Stomach smooth muscle (tissue), 2 donors: ENCODE measurements around the gene PTPRM.

ENCODE experiments used
- H3K27ac ChIP-seq: one replicate; pipeline ENCODE4 v1.7.0; 2013; ENCODE audit warnings: mild to moderate bottlenecking, low read length, inconsistent platforms
- H3K27me3 ChIP-seq, 2 donors: one replicate each; pipeline ENCODE4 v1.7.0; 2013; ENCODE audit warnings: low read length in 2 of 2; ENCODE audit not compliant: insufficient read depth in 2 of 2, control insufficient read depth in 1 of 2
- H3K36me3 ChIP-seq, 2 donors: one replicate each; pipeline ENCODE4 v1.7.0; 2013; ENCODE audit warnings: low read length in 2 of 2; ENCODE audit not compliant: control insufficient read depth in 2 of 2, insufficient read depth in 2 of 2
- H3K4me1 ChIP-seq: one replicate; pipeline ENCODE4 v1.7.0; 2013; ENCODE audit warnings: low read length; ENCODE audit not compliant: control insufficient read depth, insufficient read depth
- H3K4me3 ChIP-seq, 2 donors: one replicate each; pipeline ENCODE4 v1.7.0; 2013; ENCODE audit warnings: low read length in 2 of 2
- H3K9ac ChIP-seq, 2 donors: one replicate each; pipeline ENCODE4 v1.7.0; 2013; ENCODE audit warnings: low read length in 2 of 2, mild to moderate bottlenecking in 1 of 2
- H3K9me3 ChIP-seq, 2 donors: one replicate each; pipeline ENCODE4 v1.7.0; 2013; ENCODE audit warnings: low read length in 2 of 2; ENCODE audit not compliant: control insufficient read depth in 2 of 2
- donor health status: healthy.
- donor health status: Pancreatic carcinoma.

Gene PTPRM

DNA sequence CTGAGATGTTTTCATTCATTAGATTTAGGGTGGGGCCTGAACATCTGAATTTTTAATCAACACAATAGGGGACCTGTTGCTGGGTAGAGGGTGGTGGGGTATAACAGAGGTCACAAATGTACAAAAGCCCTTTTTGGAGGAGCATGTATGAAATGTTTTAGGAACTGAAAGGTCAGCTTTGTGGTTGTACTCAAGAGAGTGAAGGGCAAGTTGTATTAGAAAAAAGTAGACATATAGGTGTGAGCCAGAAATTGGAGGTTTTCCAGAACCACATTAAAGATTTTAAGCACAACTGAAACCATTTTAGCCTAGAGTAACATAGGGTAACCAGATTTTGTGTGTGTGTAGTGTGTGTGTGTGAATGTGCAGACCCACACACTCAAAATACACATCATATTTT lies 62.3 kb downstream of the PTPRM start:
- H3K9ac ChIP-seq = no peak overlapping the region
- H3K9me3 ChIP-seq = no peaks in the 10 kb centered on the region
- no peaks in the 10 kb centered on the region for H3K27me3 ChIP-seq
- H3K27ac ChIP-seq = no peak overlapping the region
- H3K36me3 ChIP-seq = no peaks in the 10 kb centered on the region
- peaks cover 9% of the 10 kb centered on the region for H3K4me1 ChIP-seq
- no peak overlapping the region for H3K4me3 ChIP-seq

DNA sequence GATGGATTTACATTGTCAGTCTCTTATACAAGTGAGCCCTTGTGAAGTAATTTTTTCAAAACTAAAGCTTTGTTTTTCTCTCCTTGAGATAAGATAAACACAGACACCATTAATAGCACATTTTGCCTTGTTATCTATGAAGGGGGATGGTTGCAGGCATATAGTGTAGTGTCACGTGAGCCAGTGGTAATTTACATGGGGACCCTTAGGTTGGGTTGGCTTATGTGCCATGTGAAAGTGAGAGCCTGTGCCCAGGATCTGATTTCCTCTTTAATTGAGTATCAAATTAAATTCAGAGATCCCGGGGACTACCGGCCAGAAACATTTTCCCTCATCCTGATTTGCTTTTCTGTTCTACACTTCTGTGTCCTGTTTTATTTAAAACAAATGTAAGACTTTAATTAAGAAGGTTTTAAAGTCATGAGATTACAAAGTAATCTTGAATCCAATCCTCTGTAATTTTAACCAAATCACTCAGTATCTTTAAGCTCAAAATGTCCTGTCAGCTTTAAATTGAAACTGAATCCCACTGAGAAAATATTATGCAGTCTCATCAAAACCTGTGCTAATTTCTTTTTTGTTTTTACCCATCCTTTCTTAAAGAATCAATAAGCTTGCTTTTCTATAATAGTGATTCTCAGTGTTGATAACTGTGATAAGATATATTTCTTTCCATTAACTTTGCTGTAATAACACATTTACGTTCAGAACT lies 63.8 kb downstream of the PTPRM start:
- H3K27me3 ChIP-seq = no peaks in the 10 kb centered on the region
- H3K36me3 ChIP-seq = no peaks in the 10 kb centered on the region
- H3K9ac ChIP-seq = no peak overlapping the region
- H3K4me3 ChIP-seq = no peak overlapping the region
- H3K27ac ChIP-seq = no peak overlapping the region
- no peaks in the 10 kb centered on the region for H3K9me3 ChIP-seq
- peaks cover 9% of the 10 kb centered on the region for H3K4me1 ChIP-seq

DNA sequence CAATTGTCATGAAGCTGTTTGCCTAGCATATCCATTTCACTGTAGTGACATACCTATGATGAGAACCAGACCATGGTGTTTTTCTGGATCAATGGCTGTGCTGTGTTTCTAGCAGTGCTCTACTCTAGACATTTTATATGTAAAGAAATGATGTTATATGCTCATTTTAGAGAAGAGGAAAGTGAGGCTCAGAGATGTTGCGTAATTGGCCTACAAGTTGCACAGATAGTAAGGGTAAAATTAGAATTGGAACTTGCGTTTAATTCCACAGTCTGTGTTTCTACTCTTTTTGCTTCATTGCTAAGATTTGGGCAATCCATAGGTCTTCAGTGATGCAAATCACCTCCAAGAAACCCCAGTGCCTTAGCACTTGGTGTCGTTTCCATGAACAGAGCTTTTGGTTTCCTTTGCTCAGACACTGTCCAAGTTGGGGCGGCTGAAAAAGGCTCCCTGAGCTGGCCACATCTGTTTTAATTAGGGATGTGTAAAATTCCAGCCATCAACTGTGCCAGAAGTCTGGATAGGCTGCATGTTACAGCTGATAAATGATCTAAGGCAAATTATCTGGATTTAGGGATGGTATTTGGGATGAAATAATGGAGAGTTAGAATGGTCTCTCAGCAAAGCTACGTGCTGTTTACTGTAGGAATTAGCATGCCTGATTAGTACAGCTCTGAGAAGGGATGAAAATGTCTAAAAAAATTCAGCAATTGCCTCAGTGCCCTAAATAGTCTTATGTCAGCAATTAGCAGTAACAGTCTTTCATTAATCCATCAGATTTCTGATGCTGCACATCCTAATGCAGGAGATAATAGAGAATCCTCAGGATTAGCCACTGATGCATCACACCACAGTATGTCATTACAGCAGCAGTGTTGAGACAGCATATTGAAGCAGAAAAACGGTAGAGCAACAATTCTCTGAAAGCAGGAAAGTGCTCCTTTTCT lies 65.3 kb downstream of the PTPRM start:
- no peaks in the 10 kb centered on the region for H3K27me3 ChIP-seq
- peaks cover 4% of the 10 kb centered on the region for H3K4me1 ChIP-seq
- no peaks in the 10 kb centered on the region for H3K9me3 ChIP-seq
- H3K27ac ChIP-seq = no peak overlapping the region
- no peak overlapping the region for H3K4me3 ChIP-seq
- no peak overlapping the region for H3K9ac ChIP-seq
- H3K36me3 ChIP-seq = no peaks in the 10 kb centered on the region

DNA sequence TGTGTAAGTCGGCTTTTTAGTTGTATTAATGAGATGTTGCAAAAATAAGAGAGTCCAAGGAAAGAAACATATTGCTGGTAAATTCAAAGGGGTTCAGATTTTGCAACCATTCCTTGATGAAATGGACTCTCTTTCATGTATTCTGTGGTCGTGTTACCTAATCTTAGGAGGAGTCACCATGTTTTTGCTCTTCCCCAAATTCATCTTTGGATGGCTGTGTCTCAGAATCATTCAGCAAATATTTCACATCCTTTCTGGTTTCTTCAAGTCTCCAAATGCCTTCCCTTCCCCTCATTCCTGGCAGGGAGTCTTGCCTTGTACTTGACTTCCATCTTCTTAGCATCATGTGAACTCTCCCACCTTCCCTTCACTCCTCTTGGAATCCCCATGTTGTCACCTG lies 66.1 kb downstream of the PTPRM start:
- no peaks in the 10 kb centered on the region for H3K4me1 ChIP-seq
- no peaks in the 10 kb centered on the region for H3K9me3 ChIP-seq
- H3K36me3 ChIP-seq = no peaks in the 10 kb centered on the region
- no peaks in the 10 kb centered on the region for H3K27me3 ChIP-seq
- H3K27ac ChIP-seq = no peak overlapping the region
- H3K9ac ChIP-seq = no peak overlapping the region
- H3K4me3 ChIP-seq = no peak overlapping the region

DNA sequence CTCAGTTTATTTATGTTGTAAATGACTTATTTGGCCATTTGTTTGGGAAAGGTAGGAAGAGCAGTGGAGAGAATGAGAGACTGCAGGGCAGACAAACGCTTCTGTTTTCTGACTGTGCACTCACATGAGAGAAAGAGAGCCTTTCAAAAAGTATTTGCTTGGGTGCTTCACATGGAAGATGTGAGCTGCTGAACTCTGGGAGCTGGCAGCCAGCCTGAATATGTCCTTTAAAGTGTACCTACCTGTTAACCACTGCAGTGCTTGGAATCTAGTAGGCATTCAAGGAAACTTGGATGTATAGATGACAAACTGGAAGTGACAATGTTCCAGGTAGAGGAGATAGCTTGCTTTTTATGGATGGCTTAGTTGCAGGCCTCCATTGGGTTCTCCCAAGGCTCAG lies 68.8 kb downstream of the PTPRM start:
- Histone ChIP-seq H3K4me1 (no peaks in the 10 kb centered on the region), H3K36me3 (no peaks in the 10 kb centered on the region), H3K27ac (no peak overlapping the region), H3K9me3 (no peaks in the 10 kb centered on the region), H3K4me3 (no peak overlapping the region), H3K27me3 (no peaks in the 10 kb centered on the region), H3K9ac (no peak overlapping the region)

DNA sequence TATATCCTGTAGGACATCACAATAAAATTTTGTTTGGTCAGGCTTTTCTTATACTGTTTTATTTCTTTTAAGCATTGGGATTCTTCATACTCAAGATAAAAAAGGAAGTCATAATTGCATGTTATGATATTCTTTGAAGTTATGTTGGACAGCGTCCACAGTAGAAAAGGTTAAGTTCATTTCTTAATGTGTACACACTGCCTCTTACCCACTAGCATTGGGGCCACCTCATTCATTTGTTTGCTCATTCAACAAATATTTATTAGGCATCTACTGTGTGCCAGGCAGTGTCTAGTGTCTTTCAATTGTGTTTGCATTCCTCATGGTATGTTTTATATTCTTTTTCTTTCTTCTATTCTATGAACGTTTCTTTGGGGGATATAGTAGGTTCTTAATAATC lies 70.2 kb downstream of the PTPRM start:
- Histone ChIP-seq H3K9me3 (no peaks in the 10 kb centered on the region), H3K9ac (no peak overlapping the region), H3K27me3 (no peaks in the 10 kb centered on the region), H3K4me1 (no peaks in the 10 kb centered on the region), H3K27ac (no peak overlapping the region), H3K4me3 (no peak overlapping the region), H3K36me3 (no peaks in the 10 kb centered on the region)

DNA sequence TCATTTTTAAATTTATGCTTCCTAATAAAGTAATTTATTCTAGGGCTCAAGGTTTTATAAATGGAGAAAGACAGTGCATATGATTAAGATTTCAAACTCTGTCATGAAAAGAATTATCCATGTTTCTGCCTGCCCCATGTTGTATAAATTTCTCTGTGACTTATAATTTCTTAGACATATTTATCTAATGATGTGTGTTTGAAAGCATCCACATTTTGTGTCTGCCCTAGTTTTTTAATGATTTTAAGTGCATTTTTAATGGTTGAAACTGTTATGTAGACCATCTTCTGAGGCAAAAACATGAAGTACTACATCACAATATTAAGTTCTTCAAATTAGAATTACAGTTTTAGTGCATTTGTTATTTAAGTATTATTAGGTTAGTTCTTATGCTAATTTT lies 71.2 kb downstream of the PTPRM start:
- Histone ChIP-seq H3K36me3 (no peaks in the 10 kb centered on the region), H3K4me1 (no peaks in the 10 kb centered on the region), H3K27me3 (no peaks in the 10 kb centered on the region)

DNA sequence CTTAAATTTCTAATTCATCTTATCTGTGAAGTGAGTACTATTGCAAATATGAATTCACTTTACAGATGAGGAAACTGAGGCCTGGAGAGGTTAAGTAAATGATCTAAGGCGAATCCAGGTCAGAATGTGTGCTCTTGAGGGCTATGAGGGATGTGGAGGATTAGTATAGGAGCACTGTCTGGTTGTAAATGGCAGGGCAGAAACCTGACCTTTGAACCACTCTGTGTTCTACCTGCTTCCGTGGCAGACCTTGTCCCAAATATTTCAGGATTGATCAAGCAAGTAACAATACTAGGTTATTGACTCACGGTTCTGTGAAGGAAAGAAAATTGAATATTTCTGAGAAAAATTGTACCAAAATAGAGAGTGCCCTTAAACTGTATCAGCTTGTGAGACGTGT lies 74.7 kb downstream of the PTPRM start:
- no peaks in the 10 kb centered on the region for H3K36me3 ChIP-seq
- H3K9me3 ChIP-seq = no peaks in the 10 kb centered on the region
- H3K27me3 ChIP-seq = no peaks in the 10 kb centered on the region
- no peak overlapping the region for H3K4me3 ChIP-seq
- H3K27ac ChIP-seq = no peak overlapping the region
- peaks cover 7% of the 10 kb centered on the region for H3K4me1 ChIP-seq
- no peak overlapping the region for H3K9ac ChIP-seq

More for the DNA sequence above, 71.2 kb downstream of the PTPRM start:
- Histone ChIP-seq H3K4me3 (no peak overlapping the region), H3K9ac (no peak overlapping the region), H3K27ac (no peak overlapping the region), H3K9me3 (no peaks in the 10 kb centered on the region)

DNA sequence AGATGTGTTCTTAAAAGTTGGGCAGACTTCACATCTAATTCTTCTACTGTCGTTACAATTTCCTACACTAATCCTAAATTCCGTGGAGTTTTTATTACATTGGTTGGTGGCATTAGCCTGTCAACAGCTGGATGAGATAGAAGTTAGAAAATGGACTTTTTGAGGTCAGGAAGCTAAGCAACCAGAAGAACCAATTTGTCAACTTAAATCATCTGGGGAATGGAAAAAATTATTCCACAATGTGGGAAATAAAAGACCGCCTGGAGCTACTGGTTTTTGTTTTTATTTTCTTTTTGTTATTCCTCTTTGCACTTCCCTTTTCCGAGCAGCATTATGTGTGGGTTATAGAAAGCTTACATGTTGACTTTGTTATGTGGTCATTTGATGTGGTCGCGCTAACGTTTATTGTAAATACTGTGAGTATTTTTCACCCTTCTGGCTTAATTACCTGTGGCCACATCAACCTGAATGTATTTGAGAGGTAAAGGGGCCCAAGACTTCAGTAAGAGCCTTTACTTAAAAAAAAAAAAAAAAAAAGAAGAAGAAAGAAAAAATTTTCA lies 75.3 kb downstream of the PTPRM start:
- Histone ChIP-seq H3K27me3 (no peaks in the 10 kb centered on the region), H3K36me3 (no peaks in the 10 kb centered on the region)

DNA sequence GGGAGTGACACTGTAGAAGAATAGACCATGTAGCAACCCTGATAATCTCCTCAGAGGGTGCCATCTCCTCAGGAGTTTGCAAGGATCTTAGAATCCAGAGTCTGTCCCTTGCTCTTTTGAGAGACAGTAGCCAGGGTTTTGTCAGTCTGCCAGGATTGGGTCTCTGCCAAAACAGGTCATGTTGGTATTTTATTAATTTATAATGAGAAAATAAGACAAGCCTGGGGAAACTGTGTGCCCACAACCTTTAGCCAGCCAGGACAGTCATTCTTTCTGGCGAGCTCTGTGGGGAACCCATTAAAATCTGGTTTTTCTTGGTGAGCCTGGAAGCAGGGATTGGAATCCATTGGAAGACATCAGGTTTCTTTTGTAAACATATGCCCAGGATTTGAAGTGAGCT lies 78.6 kb downstream of the PTPRM start:
- H3K4me3 ChIP-seq = no peak overlapping the region
- H3K36me3 ChIP-seq = no peaks in the 10 kb centered on the region
- no peak overlapping the region for H3K9ac ChIP-seq
- no peaks in the 10 kb centered on the region for H3K9me3 ChIP-seq
- no peak overlapping the region for H3K27ac ChIP-seq
- no peaks in the 10 kb centered on the region for H3K27me3 ChIP-seq
- H3K4me1 ChIP-seq = peaks cover 7% of the 10 kb centered on the region

More for the DNA sequence above, 75.3 kb downstream of the PTPRM start:
- no peak overlapping the region for H3K4me3 ChIP-seq
- H3K27ac ChIP-seq = no peak overlapping the region
- H3K4me1 ChIP-seq = peaks cover 7% of the 10 kb centered on the region
- H3K9me3 ChIP-seq = no peaks in the 10 kb centered on the region
- no peak overlapping the region for H3K9ac ChIP-seq
